NCI-H187 (cell line): ENCODE measurements around the gene ITCH.
"Not testable (repeated sequence)": the region's sequence is repeated elsewhere in the genome, so short reads cannot be mapped to it uniquely, and the experiment has no call there.

Experiments
- DNase-seq, 2 experiments: peaks; one replicate each; lab custom pipeline; 2025; lab: John Stamatoyannopoulos, UW

Gene ITCH

GRCh38 chr20:34512266-34512954 is 149.3 kb downstream of the ITCH start:
- no peak for DNase-seq

- no peak for DNase-seq
These were observed 149.9 kb downstream of the ITCH start for GRCh38 chr20:34512955-34513419.

- not testable (repeated sequence) for DNase-seq
These were observed 151.0 kb downstream of the ITCH start for GRCh38 chr20:34514034-34514433.

- DNase-seq = no peak
These were observed 151.9 kb downstream of the ITCH start for GRCh38 chr20:34514897-34515483.

- peak; percentile 25 to 77 for DNase-seq
These were observed 152.6 kb downstream of the ITCH start for GRCh38 chr20:34515484-34516246.

GRCh38 chr20:34516247-34517113 is 153.4 kb downstream of the ITCH start, which contains the start of gene DYNLRB1:
Gene DYNLRB1, plus strand, starts transcription at chr20:34516422. Its CDS starts 37 bp downstream, at chr20:34516459.
- DNase-seq = peak; percentile 77 to 90

GRCh38 chr20:34517114-34517505 is 154.0 kb downstream of the ITCH start:
- no peak for DNase-seq

GRCh38 chr20:34518863-34519262 is 155.8 kb downstream of the ITCH start:
- DNase-seq = not testable (repeated sequence)

GRCh38 chr20:34519841-34520240 is 156.8 kb downstream of the ITCH start:
- not testable (repeated sequence) for DNase-seq

GRCh38 chr20:34522969-34523871 is 160.1 kb downstream of the ITCH start:
- peak in 1 of 2 experiments; percentile 1 for DNase-seq

GRCh38 chr20:34524426-34524825 is 161.4 kb downstream of the ITCH start:
- DNase-seq = no peak

- DNase-seq = no peak
These were observed 162.3 kb downstream of the ITCH start for GRCh38 chr20:34525342-34525708.

GRCh38 chr20:34525709-34526416 is 162.8 kb downstream of the ITCH start:
- no peak for DNase-seq

- DNase-seq = no peak
These were observed 163.4 kb downstream of the ITCH start for GRCh38 chr20:34526466-34526865.

- DNase-seq = no peak
These were observed 163.9 kb downstream of the ITCH start for GRCh38 chr20:34527016-34527415.

- no peak for DNase-seq
These were observed 165.8 kb downstream of the ITCH start for GRCh38 chr20:34528921-34529297.

GRCh38 chr20:34529742-34530141 is 166.7 kb downstream of the ITCH start:
- no peak for DNase-seq

GRCh38 chr20:34530342-34530741 is 167.3 kb downstream of the ITCH start:
- no peak for DNase-seq

- DNase-seq = no peak
These were observed 168.7 kb downstream of the ITCH start for GRCh38 chr20:34531608-34532265.

- no peak for DNase-seq
These were observed 169.2 kb downstream of the ITCH start for GRCh38 chr20:34532320-34532719.
